ENCODE results near the gene CRP.
"Not testable (repeated sequence)": the region's sequence is repeated elsewhere in the genome, so short reads cannot be mapped to it uniquely, and the experiment has no call there.

Gene CRP

GRCh38 chr1:159714529-159714928 is at the start of gene CRP:
Gene CRP (minus strand): TSS chr1:159714589. CDS start chr1:159714485, 104 bp downstream.
- no peak for FAIRE-seq

- no peak for FAIRE-seq
Observed at GRCh38 chr1:159763686-159764085, 49.3 kb upstream of the CRP start.

GRCh38 chr1:159756397-159756796 is 42.0 kb upstream of the CRP start:
- no peak for FAIRE-seq

GRCh38 chr1:159755451-159756007 is 41.1 kb upstream of the CRP start:
- no peak for FAIRE-seq

- FAIRE-seq: no peak
Observed at GRCh38 chr1:159753386-159753785, 39.0 kb upstream of the CRP start.

GRCh38 chr1:159752135-159752580 is 37.8 kb upstream of the CRP start:
- FAIRE-seq: no peak

GRCh38 chr1:159751031-159751430 is 36.6 kb upstream of the CRP start:
- no peak for FAIRE-seq

- no peak for FAIRE-seq
Observed at GRCh38 chr1:159750621-159751020, 36.2 kb upstream of the CRP start.

- no peak for FAIRE-seq
Observed at GRCh38 chr1:159749630-159750029, 35.2 kb upstream of the CRP start.

GRCh38 chr1:159748370-159748769 is 34.0 kb upstream of the CRP start:
- no peak for FAIRE-seq

- FAIRE-seq: no peak
Observed at GRCh38 chr1:159746666-159747065, 32.3 kb upstream of the CRP start.

GRCh38 chr1:159743651-159744410 is 29.4 kb upstream of the CRP start:
- FAIRE-seq: no peak

- no peak for FAIRE-seq
Observed at GRCh38 chr1:159737238-159737916, 23.0 kb upstream of the CRP start.

GRCh38 chr1:159723188-159723587 is 8.8 kb upstream of the CRP start:
- FAIRE-seq: not testable (repeated sequence)

- no peak for FAIRE-seq
Observed at GRCh38 chr1:159719990-159720389, 5.6 kb upstream of the CRP start.

GRCh38 chr1:159715855-159716254 is 1.5 kb upstream of the CRP start:
- FAIRE-seq: no peak

- FAIRE-seq: no peak
Observed at GRCh38 chr1:159712080-159712479, 2.3 kb downstream of the CRP start.

- no peak for FAIRE-seq
Observed at GRCh38 chr1:159707472-159708260, 6.7 kb downstream of the CRP start.

GRCh38 chr1:159705904-159706256 is 8.5 kb downstream of the CRP start:
- no peak for FAIRE-seq

- no peak for FAIRE-seq
Observed at GRCh38 chr1:159705251-159705903, 9.0 kb downstream of the CRP start.

- FAIRE-seq: no peak
Observed at GRCh38 chr1:159704481-159704880, 9.9 kb downstream of the CRP start.

GRCh38 chr1:159700312-159700711 is 14.1 kb downstream of the CRP start:
- no peak for FAIRE-seq

- no peak for FAIRE-seq
Observed at GRCh38 chr1:159699653-159700052, 14.7 kb downstream of the CRP start.

All from colon (tissue), 2 donors.